Measurements from ENCODE around the gene PTTG1. TPM values are rescaled to one million over a fixed set of nuclear protein-coding genes. Genes with fewer than 3 reads are reported as not detected.

The PTTG1 gene
- total RNA-seq, 6 experiments from 2014 or later: 83.4 to 213 (median 194) TPM

DNA sequence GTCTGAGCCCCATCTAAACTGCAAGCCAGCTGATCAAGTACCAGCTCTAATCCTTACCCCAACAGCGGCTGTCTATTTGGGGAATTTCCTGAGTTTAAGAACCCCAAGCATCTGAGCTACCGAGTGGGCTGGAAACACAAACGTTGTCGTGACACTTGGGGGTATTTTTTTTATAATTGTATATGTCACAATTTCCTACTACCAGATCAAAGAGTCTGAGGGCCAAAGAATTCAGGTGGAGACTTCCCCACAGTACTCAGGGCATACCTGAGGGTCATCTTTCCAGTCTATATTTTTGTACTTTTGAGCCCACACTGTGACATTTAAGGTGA is 42.8 kb downstream of the PTTG1 start:
- no peaks in the 10 kb centered on the region for H3K9me3 Mint-ChIP-seq
- no peak overlapping the region for H3K4me3 Mint-ChIP-seq

DNA sequence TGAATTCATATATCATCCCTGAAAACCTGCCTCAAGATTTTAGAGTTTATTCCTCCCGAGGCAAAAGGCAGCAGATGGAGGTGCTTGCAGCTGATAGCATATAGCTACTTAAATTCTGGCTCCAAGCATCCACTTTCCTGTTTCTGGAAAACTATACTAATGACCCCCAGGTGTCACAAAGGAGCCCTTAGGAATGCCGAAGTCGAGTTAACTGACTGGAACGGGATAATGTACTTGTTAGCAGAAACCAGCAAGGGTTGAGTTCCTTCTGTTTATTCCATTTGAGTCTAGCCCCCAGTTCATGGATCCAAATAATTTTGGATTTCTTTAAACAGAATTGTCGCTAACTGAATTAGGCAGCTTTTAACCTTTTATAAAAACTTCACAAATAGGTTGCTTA is 44.5 kb downstream of the PTTG1 start:
- Mint-ChIP-seq H3K9me3 (no peaks in the 10 kb centered on the region), H3K4me3 (no peak overlapping the region), H3K27me3 (ENCODE audit: insufficient read depth) (no peaks in the 10 kb centered on the region; the same call in 1 of the 2 replicates), H3K36me3 (ENCODE audit: low read depth) (no peaks in the 10 kb centered on the region), H3K4me1 (ENCODE audit: low read depth) (peaks cover 83% of the 10 kb centered on the region), H3K27ac (no peak overlapping the region)
- DNase-seq: no peak
- TF ChIP-seq, protein P1, sequence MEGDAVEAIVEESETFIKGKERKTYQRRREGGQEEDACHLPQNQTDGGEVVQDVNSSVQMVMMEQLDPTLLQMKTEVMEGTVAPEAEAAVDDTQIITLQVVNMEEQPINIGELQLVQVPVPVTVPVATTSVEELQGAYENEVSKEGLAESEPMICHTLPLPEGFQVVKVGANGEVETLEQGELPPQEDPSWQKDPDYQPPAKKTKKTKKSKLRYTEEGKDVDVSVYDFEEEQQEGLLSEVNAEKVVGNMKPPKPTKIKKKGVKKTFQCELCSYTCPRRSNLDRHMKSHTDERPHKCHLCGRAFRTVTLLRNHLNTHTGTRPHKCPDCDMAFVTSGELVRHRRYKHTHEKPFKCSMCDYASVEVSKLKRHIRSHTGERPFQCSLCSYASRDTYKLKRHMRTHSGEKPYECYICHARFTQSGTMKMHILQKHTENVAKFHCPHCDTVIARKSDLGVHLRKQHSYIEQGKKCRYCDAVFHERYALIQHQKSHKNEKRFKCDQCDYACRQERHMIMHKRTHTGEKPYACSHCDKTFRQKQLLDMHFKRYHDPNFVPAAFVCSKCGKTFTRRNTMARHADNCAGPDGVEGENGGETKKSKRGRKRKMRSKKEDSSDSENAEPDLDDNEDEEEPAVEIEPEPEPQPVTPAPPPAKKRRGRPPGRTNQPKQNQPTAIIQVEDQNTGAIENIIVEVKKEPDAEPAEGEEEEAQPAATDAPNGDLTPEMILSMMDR (IDR thresholded peaks at IDR 0.05): no peak

More for the DNA sequence above, 42.8 kb downstream of the PTTG1 start:
- DNase-seq: no peak
- H3K36me3 Mint-ChIP-seq (ENCODE audit: low read depth): no peaks in the 10 kb centered on the region
- H3K27ac Mint-ChIP-seq: no peak overlapping the region
- TF ChIP-seq, protein P1 (IDR thresholded peaks at IDR 0.05): no peak
- H3K27me3 Mint-ChIP-seq (ENCODE audit: insufficient read depth): no peaks in the 10 kb centered on the region
- H3K4me1 Mint-ChIP-seq (ENCODE audit: low read depth): peaks cover 78% of the 10 kb centered on the region

DNA sequence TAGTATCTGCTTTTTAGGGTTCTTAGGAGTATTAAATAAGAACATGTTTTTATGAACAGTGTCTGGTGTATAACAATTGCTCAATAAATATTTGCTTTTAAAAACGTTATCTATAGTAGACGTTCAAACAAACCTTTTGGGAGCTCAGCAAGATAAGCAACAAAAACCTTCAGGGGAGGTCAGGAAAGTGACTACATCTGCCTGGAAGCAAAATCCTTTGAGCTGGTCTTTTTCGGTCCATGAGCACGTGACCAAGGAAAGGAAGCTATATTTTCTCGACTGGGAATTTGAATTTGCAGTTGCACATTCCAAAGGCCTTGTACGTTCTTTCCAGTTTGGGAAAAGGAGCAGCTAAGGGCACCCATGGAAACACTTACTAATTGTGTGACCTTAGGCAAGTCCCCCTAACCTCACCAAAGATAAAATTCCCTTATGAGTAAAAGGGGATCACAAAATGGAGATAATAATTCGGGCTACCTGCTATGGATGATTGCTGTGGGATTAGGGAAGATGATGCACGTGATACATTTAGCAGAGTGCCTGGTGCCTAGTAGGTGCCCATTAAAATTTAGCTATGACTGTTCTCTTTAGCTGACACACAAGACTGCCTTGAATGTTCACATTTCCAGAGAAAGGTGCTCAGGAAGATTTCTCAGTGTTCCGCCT is 45.4 kb downstream of the PTTG1 start:
- DNase-seq: peak; percentile 14
- Mint-ChIP-seq H3K4me3 (peak overlapping the region; percentile 87), H3K27me3 (ENCODE audit: insufficient read depth) (peaks cover 4% of the 10 kb centered on the region; the same call in 1 of the 2 replicates), H3K9me3 (no peaks in the 10 kb centered on the region), H3K36me3 (ENCODE audit: low read depth) (no peaks in the 10 kb centered on the region), H3K4me1 (ENCODE audit: low read depth) (peaks cover 92% of the 10 kb centered on the region), H3K27ac (peak overlapping the region; percentile 85)
- TF ChIP-seq, protein P1 (IDR thresholded peaks at IDR 0.05): no peak

DNA sequence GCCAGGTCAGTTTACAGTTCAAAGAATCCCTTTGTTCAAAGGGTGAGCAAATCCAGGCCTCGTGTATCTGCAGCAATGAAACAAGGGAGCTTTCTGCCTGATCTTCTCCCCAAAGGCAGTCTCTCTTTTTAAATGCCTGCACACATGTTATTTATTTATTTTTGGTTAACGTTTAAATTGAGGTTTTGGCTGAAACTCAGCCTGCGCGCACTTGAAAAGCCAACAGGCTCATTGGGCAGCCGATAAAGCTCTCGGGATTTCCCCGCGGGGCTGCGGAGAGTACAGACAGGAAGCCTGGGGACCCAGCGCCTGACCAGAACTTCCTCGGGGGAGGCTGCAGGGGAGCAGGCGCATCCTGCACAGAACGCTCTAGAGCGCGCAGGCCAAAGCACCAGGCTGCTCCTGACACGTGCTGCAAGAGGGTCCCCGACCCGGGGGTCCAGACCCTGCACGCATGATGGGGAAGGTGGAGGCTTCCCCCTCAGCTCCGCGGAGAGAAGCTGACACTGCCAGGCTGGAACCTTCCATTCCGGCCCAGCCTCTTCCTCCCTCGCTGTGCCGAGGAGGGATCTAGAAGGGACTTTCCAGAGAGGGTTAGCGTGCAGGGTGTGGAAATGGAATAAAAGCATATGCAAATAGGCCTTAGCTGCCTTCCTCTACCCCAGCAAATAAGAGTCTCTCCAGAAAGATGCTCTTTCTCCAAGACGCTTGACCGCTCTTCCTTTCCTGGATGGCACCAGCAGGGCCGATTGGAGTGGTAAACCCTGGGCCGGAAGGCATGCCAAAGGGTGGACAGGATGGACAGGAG is 46.1 kb downstream of the PTTG1 start:
- Mint-ChIP-seq H3K27me3 (ENCODE audit: insufficient read depth) (peaks cover 6% of the 10 kb centered on the region; the same call in 1 of the 2 replicates), H3K4me3 (peak overlapping the region; percentile 87), H3K9me3 (no peaks in the 10 kb centered on the region), H3K36me3 (ENCODE audit: low read depth) (no peaks in the 10 kb centered on the region), H3K27ac (peak overlapping the region; percentile 85), H3K4me1 (ENCODE audit: low read depth) (peaks cover 86% of the 10 kb centered on the region)
- TF ChIP-seq, protein P1 (IDR thresholded peaks at IDR 0.05): no peak
- peak; percentile 62 for DNase-seq

GRCh38 chr5:160468363-160468975 is 46.8 kb downstream of the PTTG1 start:
- Mint-ChIP-seq H3K4me3 (peak overlapping the region; percentile 87; the same call in 1 of the 2 replicates), H3K9me3 (no peaks in the 10 kb centered on the region), H3K27me3 (ENCODE audit: insufficient read depth) (peaks cover 7% of the 10 kb centered on the region; the same call in 1 of the 2 replicates), H3K27ac (peak overlapping the region; percentile 85), H3K4me1 (ENCODE audit: low read depth) (peaks cover 85% of the 10 kb centered on the region), H3K36me3 (ENCODE audit: low read depth) (no peaks in the 10 kb centered on the region)
- DNase-seq: no peak
- TF ChIP-seq, protein P1 (IDR thresholded peaks at IDR 0.05): no peak
